B cell (primary cell): ENCODE measurements around the gene TMEM156.

Experiments
- EZH2 ChIP-seq: IDR thresholded peaks from 2 replicates; pipeline ENCODE4 v1.6.1; 2012; ENCODE audit warnings: borderline replicate concordance, low read depth, mild to moderate bottlenecking, moderate library complexity, low read length; ENCODE audit not compliant: insufficient read depth, poor library complexity, severe bottlenecking
- TF ChIP-seq, protein P1 (sequence below): fragments of 200-600 bp; IDR thresholded peaks from one replicate; pipeline ENCODE4 v1.8.0; 2022; ENCODE audit warnings: antibody characterized with exemption, mild to moderate bottlenecking

DNA sequence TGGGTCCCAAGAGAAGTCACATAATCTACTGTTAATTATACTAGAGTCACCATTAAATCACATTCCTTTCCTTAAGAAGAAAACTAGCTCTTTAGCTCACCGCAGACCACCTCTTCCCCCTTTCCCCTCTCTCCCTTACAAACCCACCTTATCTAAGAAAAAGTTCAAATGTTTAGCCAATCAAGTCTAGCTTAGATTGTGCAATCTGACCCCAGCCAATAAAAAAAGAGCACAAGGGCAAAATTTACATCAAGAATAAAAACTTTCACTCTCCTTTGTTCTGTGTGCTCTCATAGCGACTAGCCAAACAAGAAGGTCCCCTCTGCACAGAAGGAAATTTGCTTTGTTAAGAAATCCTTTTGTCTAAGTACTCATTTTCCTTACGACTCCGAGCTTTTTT, 76.3 kb downstream of the TMEM156 start:
- TF ChIP-seq, protein P1, sequence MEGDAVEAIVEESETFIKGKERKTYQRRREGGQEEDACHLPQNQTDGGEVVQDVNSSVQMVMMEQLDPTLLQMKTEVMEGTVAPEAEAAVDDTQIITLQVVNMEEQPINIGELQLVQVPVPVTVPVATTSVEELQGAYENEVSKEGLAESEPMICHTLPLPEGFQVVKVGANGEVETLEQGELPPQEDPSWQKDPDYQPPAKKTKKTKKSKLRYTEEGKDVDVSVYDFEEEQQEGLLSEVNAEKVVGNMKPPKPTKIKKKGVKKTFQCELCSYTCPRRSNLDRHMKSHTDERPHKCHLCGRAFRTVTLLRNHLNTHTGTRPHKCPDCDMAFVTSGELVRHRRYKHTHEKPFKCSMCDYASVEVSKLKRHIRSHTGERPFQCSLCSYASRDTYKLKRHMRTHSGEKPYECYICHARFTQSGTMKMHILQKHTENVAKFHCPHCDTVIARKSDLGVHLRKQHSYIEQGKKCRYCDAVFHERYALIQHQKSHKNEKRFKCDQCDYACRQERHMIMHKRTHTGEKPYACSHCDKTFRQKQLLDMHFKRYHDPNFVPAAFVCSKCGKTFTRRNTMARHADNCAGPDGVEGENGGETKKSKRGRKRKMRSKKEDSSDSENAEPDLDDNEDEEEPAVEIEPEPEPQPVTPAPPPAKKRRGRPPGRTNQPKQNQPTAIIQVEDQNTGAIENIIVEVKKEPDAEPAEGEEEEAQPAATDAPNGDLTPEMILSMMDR: no peak
- TF ChIP-seq EZH2: no peak
